HCT116 (cell line): ENCODE results near the gene TIMM44.

Experiments
- CBX3 ChIP-seq: IDR thresholded peaks from 2 replicates; pipeline ENCODE4 v1.6.1; 2012; ENCODE audit warnings: low read depth
- CEBPB ChIP-seq: IDR thresholded peaks from 2 replicates; pipeline ENCODE4 v1.6.1; 2012; ENCODE audit warnings: low read depth
- EGR1 ChIP-seq: IDR thresholded peaks from 2 replicates; pipeline ENCODE4 v1.6.1; 2012; ENCODE audit warnings: low read depth
- EZH2 ChIP-seq: fragments of 200-600 bp; sonication (generic); IDR thresholded peaks from 2 replicates; pipeline ENCODE4 v1.6.1; 2017; ENCODE audit warnings: antibody characterized with exemption, mixed run types
- JUND ChIP-seq: IDR thresholded peaks from 2 replicates; pipeline ENCODE4 v1.6.1; 2012
- POLR2A ChIP-seq: IDR thresholded peaks from 2 replicates; pipeline ENCODE4 v1.7.0; 2011; ENCODE audit warnings: borderline replicate concordance; ENCODE audit not compliant: insufficient read depth, insufficient read length; ENCODE audit errors: extremely low read depth
- RAD21 ChIP-seq: IDR thresholded peaks from 2 replicates; pipeline ENCODE4 v1.6.1; 2012; ENCODE audit warnings: low read depth, mild to moderate bottlenecking
- SIN3A ChIP-seq: IDR thresholded peaks from 2 replicates; pipeline ENCODE4 v1.6.1; 2012; ENCODE audit warnings: low read depth
- SP1 ChIP-seq: IDR thresholded peaks from 2 replicates; pipeline ENCODE4 v1.6.1; 2012; ENCODE audit warnings: low read depth
- TCF7L2 ChIP-seq: IDR thresholded peaks from 2 replicates; pipeline ENCODE4 v1.7.0; 2011; ENCODE audit warnings: borderline replicate concordance, inconsistent platforms; ENCODE audit not compliant: insufficient read depth, insufficient read length; ENCODE audit errors: extremely low read depth
- TF ChIP-seq, protein P1 (sequence below), 3 experiments: fragments of 200-600 bp in 1 of 3; sonication (generic) in 1 of 3; IDR thresholded peaks in 2 of 3; conservative IDR thresholded peaks in 1 of 3; 2 replicates each; pipeline ENCODE4 v1.5.1; 2012 to 2017; ENCODE audit warnings: low read depth in 2 of 3, low read length in 2 of 3, antibody characterized with exemption in 1 of 3, borderline replicate concordance in 1 of 3, control low read depth in 1 of 3, mild to moderate bottlenecking in 1 of 3, mixed read lengths in 1 of 3, mixed run types in 1 of 3, moderate library complexity in 1 of 3; ENCODE audit not compliant: insufficient read depth in 1 of 3
- TF ChIP-seq, protein P2 (sequence below): IDR thresholded peaks from 2 replicates; pipeline ENCODE4 v1.6.1; 2012

DNA sequence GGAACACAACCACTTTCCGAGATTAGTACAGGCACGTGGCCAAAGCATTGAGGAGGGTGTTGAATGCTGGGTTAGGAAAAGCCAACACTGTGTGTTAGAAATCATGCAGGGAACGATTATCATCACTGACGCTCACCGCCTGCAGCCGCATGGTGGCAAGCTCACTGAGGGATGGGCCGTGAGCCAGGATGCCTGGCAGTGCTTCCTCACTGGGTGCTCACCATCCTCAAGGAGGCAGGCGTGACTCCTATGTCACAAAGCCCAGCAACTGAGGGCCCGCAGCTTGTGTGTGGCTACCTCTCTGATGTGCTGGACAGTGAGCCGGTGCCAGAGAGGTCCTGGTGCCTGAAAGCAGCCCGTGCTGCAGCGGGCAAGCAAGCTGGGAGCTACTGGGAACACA lies 30.4 kb upstream of the TIMM44 start:
- no peak for TF ChIP-seq POLR2A
- no peak for TF ChIP-seq CBX3
- TF ChIP-seq, protein P1, sequence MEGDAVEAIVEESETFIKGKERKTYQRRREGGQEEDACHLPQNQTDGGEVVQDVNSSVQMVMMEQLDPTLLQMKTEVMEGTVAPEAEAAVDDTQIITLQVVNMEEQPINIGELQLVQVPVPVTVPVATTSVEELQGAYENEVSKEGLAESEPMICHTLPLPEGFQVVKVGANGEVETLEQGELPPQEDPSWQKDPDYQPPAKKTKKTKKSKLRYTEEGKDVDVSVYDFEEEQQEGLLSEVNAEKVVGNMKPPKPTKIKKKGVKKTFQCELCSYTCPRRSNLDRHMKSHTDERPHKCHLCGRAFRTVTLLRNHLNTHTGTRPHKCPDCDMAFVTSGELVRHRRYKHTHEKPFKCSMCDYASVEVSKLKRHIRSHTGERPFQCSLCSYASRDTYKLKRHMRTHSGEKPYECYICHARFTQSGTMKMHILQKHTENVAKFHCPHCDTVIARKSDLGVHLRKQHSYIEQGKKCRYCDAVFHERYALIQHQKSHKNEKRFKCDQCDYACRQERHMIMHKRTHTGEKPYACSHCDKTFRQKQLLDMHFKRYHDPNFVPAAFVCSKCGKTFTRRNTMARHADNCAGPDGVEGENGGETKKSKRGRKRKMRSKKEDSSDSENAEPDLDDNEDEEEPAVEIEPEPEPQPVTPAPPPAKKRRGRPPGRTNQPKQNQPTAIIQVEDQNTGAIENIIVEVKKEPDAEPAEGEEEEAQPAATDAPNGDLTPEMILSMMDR (IDR thresholded peaks at IDR 0.05 in 2 of 3, conservative IDR thresholded peaks at IDR 0.05 in 1 of 3; ENCODE audit: borderline replicate concordance in 1 of 3, insufficient read depth in 1 of 3, low read depth in 2 of 3, low read length in 2 of 3) = no peak
- no peak for TF ChIP-seq CEBPB
- TF ChIP-seq EZH2 = no peak
- no peak for TF ChIP-seq SP1
- TF ChIP-seq JUND = no peak
- TF ChIP-seq EGR1 = no peak
- TF ChIP-seq TCF7L2 = no peak
- TF ChIP-seq RAD21 = no peak
- no peak for TF ChIP-seq SIN3A
- TF ChIP-seq, protein P2, sequence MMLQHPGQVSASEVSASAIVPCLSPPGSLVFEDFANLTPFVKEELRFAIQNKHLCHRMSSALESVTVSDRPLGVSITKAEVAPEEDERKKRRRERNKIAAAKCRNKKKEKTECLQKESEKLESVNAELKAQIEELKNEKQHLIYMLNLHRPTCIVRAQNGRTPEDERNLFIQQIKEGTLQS = no peak
